GM21786 (cell line): ENCODE data around the gene DDX50.
"Not testable (repeated sequence)": the region's sequence is repeated elsewhere in the genome, so short reads cannot be mapped to it uniquely, and the experiment has no call there.

Source experiments
- ATAC-seq: cut with Tn5 transposase; IDR thresholded peaks from one replicate; pipeline ENCODE4 v1.9.1; 2021; ENCODE audit not compliant: unreplicated experiment

Gene DDX50

DNA sequence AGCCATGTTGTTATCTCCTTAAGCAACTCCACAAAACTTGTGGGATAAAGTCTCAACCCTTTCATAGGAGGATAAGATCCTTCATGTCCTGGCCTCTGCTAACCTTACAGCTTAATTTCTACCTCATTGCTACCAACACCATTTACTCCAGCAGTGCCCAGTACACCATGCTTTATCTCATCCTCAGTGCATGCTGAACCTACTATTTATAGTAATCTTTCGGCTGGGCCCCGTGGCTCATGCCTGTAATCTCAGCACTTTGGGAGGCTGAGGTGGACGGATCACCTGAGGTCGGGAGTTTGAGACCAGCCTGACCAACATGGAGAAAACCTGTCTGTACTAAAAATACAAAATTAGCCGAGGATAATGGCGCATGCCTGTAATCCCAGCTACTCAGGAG, 78.6 kb downstream of the DDX50 start:
- not testable (repeated sequence) for ATAC-seq

DNA sequence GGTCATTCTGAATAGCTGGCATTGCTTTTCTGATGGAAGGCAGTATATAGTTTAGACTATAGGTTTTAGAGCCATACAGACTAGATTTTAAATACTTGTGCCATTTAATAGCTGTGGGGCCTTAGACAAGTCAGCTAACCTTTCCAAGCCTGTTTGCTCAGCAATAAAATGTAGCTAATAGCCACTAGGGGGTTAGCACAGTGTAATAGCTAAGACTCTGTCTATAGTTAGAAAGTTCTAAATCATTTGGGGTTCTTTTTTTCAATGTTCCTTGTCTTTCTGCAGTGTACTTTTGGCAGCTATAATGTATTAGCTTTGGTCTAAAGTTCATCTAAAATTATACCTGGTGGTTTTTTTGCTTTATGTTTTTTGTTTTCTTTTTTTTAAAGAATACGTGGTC, 80.0 kb downstream of the DDX50 start:
- ATAC-seq, result no peak

DNA sequence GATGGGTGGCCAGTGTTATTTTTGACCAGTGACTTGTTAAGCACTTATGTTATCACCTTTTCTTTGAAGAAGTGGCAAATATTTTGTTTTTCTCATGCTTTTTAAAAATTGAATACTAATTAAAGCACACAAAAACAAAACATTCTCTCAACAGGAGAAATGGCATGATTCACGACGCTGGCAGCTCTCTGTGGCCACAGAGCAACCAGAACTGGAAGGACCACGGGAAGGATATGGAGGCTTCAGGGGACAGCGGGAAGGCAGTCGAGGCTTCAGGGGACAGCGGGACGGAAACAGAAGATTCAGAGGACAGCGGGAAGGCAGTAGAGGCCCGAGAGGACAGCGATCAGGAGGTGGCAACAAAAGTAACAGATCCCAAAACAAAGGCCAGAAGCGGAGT, 81.3 kb downstream of the DDX50 start:
- no peak for ATAC-seq

DNA sequence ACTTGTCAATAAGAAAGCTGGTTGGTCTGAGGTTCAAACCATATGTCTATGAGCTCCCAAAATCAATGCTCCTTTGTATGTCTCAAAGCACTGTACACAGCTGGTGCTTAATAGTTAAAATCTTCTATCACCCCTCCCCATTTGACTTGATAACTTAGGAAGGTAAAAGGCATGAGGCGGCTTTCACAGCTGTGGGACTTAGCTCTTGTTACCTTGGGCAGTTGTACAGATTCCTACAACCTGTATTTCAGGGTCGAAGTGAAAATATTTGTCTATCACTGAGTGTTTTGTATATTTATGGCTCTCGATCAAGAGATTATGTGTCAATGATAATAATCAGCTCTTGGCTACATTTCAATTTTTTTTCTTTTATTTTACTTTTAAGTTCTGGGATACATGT, 86.5 kb downstream of the DDX50 start:
- no peak for ATAC-seq

DNA sequence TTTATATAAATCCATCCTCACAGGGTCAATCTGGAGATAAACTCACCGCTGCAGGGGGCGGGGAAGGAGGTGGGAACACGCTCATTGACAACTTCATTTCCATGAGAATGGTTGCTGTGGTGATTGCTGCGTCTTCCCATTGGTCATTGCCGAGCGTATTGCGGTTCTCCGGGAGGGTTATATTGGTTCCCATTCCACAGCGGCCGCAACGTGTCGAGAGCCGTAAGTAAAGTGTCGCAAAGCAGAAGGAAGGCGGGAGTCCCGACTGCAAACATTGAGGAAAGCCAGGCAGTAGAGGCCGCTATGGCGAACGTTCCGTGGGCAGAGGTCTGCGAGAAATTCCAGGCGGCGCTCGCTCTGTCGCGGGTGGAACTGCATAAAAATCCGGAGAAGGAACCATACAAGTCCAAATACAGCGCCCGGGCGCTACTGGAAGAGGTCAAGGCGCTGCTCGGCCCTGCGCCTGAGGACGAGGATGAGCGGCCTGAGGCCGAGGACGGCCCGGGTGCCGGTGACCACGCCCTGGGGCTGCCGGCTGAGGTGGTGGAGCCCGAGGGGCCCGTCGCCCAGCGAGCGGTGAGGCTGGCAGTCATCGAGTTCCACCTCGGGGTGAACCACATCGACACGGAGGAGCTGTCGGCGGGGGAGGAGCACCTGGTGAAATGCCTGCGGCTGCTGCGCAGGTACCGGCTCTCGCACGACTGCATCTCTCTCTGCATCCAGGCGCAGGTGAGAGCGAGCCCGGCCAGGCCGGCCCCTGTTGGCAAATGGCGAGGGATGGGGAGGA, 87.6 kb downstream of the DDX50 start, which contains the start of gene KIFBP:
KIFBP (plus strand) TSS at position 274 of the 787 bp plus-strand sequence; CDS start at position 304, 30 bp downstream.
- ATAC-seq, result peak; percentile 79

DNA sequence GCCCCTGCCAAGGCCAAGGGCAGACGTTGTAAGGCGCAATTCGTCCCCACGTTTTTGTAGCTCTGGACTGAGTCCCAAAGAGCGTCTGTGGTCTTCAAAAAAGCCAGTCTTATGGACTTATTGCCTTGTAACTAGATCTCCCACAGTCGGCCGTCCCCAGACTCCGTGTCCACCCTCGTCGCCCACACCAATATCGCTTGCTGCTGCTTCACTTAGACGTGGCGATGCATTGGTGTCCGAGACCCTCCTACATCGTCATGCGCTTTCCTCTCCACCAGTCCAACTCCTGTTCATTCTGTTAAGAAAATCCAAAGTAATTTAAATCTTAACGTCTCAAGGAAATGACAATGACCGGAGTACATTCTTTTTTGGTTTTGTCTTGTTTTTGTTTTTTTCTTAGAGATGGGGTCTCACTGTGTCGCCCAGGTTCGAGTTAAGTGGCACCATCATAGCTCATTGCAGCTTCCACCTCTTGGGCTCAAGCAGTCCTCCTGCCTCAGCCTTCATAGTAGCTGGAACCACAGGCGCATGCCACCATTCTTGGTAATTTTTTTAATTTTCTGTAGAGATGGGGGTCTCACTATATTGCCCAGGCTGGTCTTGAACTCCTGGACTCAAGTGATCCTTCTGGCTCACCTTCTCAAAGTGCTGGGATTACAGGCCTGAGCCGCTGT, 88.3 kb downstream of the DDX50 start:
- ATAC-seq, result no peak

DNA sequence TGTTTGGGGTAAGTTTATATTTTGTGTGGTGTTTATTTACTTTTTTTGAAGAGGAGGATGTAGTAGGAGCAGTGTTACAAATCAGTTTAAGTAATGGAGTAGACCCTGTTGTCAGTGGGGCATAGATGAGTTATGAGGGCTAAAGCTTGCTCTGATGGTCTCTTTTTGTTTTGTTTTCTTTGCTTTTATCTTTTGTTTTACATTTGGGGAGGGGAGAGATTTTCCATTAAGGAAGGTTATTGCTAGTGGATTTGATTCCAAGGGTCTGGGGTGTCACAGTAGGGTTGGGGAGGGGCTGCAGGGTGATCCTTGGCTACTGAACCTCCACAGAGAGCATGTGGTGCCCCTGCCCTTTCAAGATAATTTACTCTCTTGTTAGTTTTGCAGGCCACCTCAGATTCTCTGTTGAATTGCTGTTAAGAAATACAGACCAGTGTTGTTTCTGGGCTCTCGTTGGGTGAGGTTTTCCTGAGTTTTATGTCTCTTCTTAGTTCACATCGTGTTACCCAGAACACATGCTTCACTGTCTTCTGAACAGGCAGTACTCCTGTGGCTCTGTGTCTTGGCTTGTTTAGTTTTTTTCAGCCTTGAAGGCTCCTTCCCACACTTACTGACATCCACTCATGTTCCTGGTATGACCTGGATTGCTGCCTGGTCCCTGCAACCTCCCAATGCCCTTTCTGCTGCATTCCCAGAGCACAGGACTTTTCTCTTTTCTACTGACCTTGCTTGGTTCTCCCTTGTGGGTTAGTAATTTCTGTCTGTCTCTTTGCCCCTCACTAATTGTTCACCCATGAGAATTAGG, 91.7 kb downstream of the DDX50 start:
- ATAC-seq, result no peak
